WTC11 (cell line): Measurements from ENCODE around the gene EXOSC6. TPM values are rescaled to one million over a fixed set of nuclear protein-coding genes. Genes with fewer than 3 reads are reported as not detected.
"Not testable (repeated sequence)": the region's sequence is repeated elsewhere in the genome, so short reads cannot be mapped to it uniquely, and the experiment has no call there.

Experiments used
- ATAC-seq: fragments of 200-7000 bp; cut with Tn5 transposase; 2 replicates; pipeline ENCODE4 v1.10.0; 2021; ENCODE audit warnings: mild to moderate bottlenecking, moderate library complexity
- CTCF ChIA-PET: fragments of 300-600 bp; sonication (Branson Sonifier 250); formaldehyde crosslinking; loops from one replicate; lab custom pipeline; 2021; ENCODE audit warnings: antibody characterized with exemption; lab: Charles Lee
- POLR2A ChIA-PET: fragments of 350-600 bp; sonication (Branson Sonifier 250); formaldehyde crosslinking; loops from one replicate; lab custom pipeline; 2021; ENCODE audit warnings: antibody characterized with exemption; lab: Charles Lee
- DNase-seq: peaks from one replicate; pipeline ENCODE4 v3.0.0; 2021; ENCODE audit warnings: low spot score
- H3K27ac Mint-ChIP-seq: 2 replicates; pipeline ENCODE4 v1.8.0; 2021; ENCODE audit warnings: mixed read lengths
- H3K27me3 Mint-ChIP-seq: 2 replicates; pipeline ENCODE4 v1.8.0; 2021; ENCODE audit warnings: low read depth, mild to moderate bottlenecking, moderate library complexity, mixed read lengths
- H3K36me3 Mint-ChIP-seq: 2 replicates; pipeline ENCODE4 v1.8.0; 2021; ENCODE audit warnings: mixed read lengths
- H3K4me1 Mint-ChIP-seq: 2 replicates; pipeline ENCODE4 v1.8.0; 2022; ENCODE audit warnings: mixed read lengths
- H3K4me3 Mint-ChIP-seq: 2 replicates; pipeline ENCODE4 v1.8.0; 2021; ENCODE audit warnings: mild to moderate bottlenecking, moderate library complexity, mixed read lengths
- H3K9me3 Mint-ChIP-seq: 2 replicates; pipeline ENCODE4 v1.8.0; 2021; ENCODE audit warnings: mixed read lengths
- AR ChIP-seq: fragments of 250-450 bp; sonication (Bioruptor Pico); IDR thresholded peaks from 2 replicates; pipeline ENCODE4 v1.9.0; 2021; ENCODE audit warnings: mild to moderate bottlenecking
- ARID4B ChIP-seq: sonication (generic); formaldehyde crosslinking; IDR thresholded peaks from 2 replicates; pipeline ENCODE4 v1.8.0; 2023; ENCODE audit warnings: missing genetic modification reagents, mild to moderate bottlenecking, borderline replicate concordance
- ATF1 ChIP-seq: sonication (generic); formaldehyde crosslinking; IDR thresholded peaks from 2 replicates; pipeline ENCODE4 v1.8.1; 2023; ENCODE audit warnings: mild to moderate bottlenecking, moderate library complexity, missing genetic modification reagents
- E2F4 ChIP-seq: sonication (generic); formaldehyde crosslinking; IDR thresholded peaks from 2 replicates; pipeline ENCODE4 v1.8.1; 2022; ENCODE audit warnings: low read depth, mild to moderate bottlenecking, moderate library complexity, missing genetic modification reagents, borderline replicate concordance
- ELF4 ChIP-seq: sonication (generic); formaldehyde crosslinking; IDR thresholded peaks from 2 replicates; pipeline ENCODE4 v1.8.1; 2022; ENCODE audit warnings: low read depth, mild to moderate bottlenecking, moderate library complexity, missing genetic modification reagents
- EMX1 ChIP-seq: fragments of 250-450 bp; sonication (Bioruptor Pico); IDR thresholded peaks from 2 replicates; pipeline ENCODE4 v1.8.0; 2021; ENCODE audit warnings: mild to moderate bottlenecking
- ESRRA ChIP-seq: sonication (generic); formaldehyde crosslinking; IDR thresholded peaks from 2 replicates; pipeline ENCODE4 v1.8.1; 2022; ENCODE audit warnings: mild to moderate bottlenecking, missing genetic modification reagents, borderline replicate concordance
- ETV6 ChIP-seq: sonication (generic); formaldehyde crosslinking; IDR thresholded peaks from 2 replicates; pipeline ENCODE4 v1.8.1; 2022; ENCODE audit warnings: mild to moderate bottlenecking, missing genetic modification reagents
- GABPB1 ChIP-seq: sonication (generic); formaldehyde crosslinking; IDR thresholded peaks from 2 replicates; pipeline ENCODE4 v1.8.1; 2023; ENCODE audit warnings: mild to moderate bottlenecking, missing genetic modification reagents
- GRHL2 ChIP-seq: fragments of 250-450 bp; sonication (Bioruptor Pico); IDR thresholded peaks from 2 replicates; pipeline ENCODE4 v1.8.0; 2022; ENCODE audit warnings: mild to moderate bottlenecking, moderate library complexity; ENCODE audit not compliant: insufficient replicate concordance, severe bottlenecking
- MLX ChIP-seq: sonication (generic); formaldehyde crosslinking; IDR thresholded peaks from 2 replicates; pipeline ENCODE4 v1.8.1; 2023; ENCODE audit warnings: mild to moderate bottlenecking, missing genetic modification reagents, moderate library complexity
- NFE2L1 ChIP-seq: sonication (generic); formaldehyde crosslinking; IDR thresholded peaks from 2 replicates; pipeline ENCODE4 v1.8.1; 2023; ENCODE audit warnings: missing genetic modification reagents
- NR1H2 ChIP-seq: sonication (generic); formaldehyde crosslinking; IDR thresholded peaks from 2 replicates; pipeline ENCODE4 v1.9.0; 2021; ENCODE audit warnings: mild to moderate bottlenecking, moderate library complexity, missing genetic modification reagents
- RELA ChIP-seq: sonication (generic); formaldehyde crosslinking; IDR thresholded peaks from 2 replicates; pipeline ENCODE4 v1.8.1; 2022; ENCODE audit warnings: missing genetic modification reagents, mild to moderate bottlenecking, borderline replicate concordance
- SMAD4 ChIP-seq: sonication (generic); formaldehyde crosslinking; IDR thresholded peaks from 2 replicates; pipeline ENCODE4 v1.8.0; 2022; ENCODE audit warnings: mild to moderate bottlenecking, missing genetic modification reagents
- SP1 ChIP-seq: sonication (generic); formaldehyde crosslinking; conservative IDR thresholded peaks from 2 replicates; pipeline ENCODE4 v1.8.1; 2022; ENCODE audit warnings: missing genetic modification reagents
- USF2 ChIP-seq: sonication (generic); formaldehyde crosslinking; IDR thresholded peaks from 2 replicates; pipeline ENCODE4 v1.8.1; 2023; ENCODE audit warnings: mild to moderate bottlenecking, missing genetic modification reagents, moderate library complexity
- ZNF263 ChIP-seq: sonication (generic); formaldehyde crosslinking; IDR thresholded peaks from 2 replicates; pipeline ENCODE4 v1.8.1; 2022; ENCODE audit warnings: low read depth, mild to moderate bottlenecking, moderate library complexity, missing genetic modification reagents
- ZNF281 ChIP-seq: sonication (generic); formaldehyde crosslinking; IDR thresholded peaks from 2 replicates; pipeline ENCODE4 v1.8.0; 2023; ENCODE audit warnings: mild to moderate bottlenecking, missing genetic modification reagents
- ZNF671 ChIP-seq: fragments of 250-450 bp; sonication (Bioruptor Pico); IDR thresholded peaks from 2 replicates; pipeline ENCODE4 v1.8.0; 2021; ENCODE audit warnings: mild to moderate bottlenecking
- total RNA-seq: library from RNA; stranded (reverse); gene quantifications from 3 replicates; pipeline ENCODE4 v1.2.3, GENCODE V29; 2021

Gene EXOSC6
- total RNA-seq, 1 experiment from 2014 or later: 27.3 TPM

- POLR2A ChIA-PET: no interaction called here
- no peak overlapping the region for H3K27ac Mint-ChIP-seq
- H3K4me1 Mint-ChIP-seq: no peaks in the 10 kb centered on the region
- DNase-seq (no peak), ATAC-seq (no peak)
- TF ChIP-seq ZNF263 (CRISPR knock-in tag) (no peak), ESRRA (no peak), GABPB1 (CRISPR knock-in tag) (no peak), ZNF671 (no peak), ELF4 (CRISPR knock-in tag) (no peak), ATF1 (CRISPR knock-in tag) (no peak), ZNF281 (CRISPR knock-in tag) (no peak), SP1 (no peak), NFE2L1 (CRISPR knock-in tag) (no peak), ETV6 (CRISPR knock-in tag) (no peak), E2F4 (CRISPR knock-in tag) (no peak), SMAD4 (no peak), NR1H2 (no peak), MLX (no peak), GRHL2 (CRISPR knock-in tag) (no peak), USF2 (CRISPR knock-in tag) (no peak), EMX1 (CRISPR knock-in tag) (no peak), RELA (CRISPR knock-in tag) (no peak), AR (CRISPR knock-in tag) (no peak), ARID4B (CRISPR knock-in tag) (no peak)
- H3K9me3 Mint-ChIP-seq: no peaks in the 10 kb centered on the region
- no peaks in the 10 kb centered on the region for H3K27me3 Mint-ChIP-seq
- CTCF ChIA-PET: interaction anchor here (3.1 kb wide), 1 partner anchor 16 kb away, joined by 19 read pairs; no protein-coding TSS in a partner anchor
- no peak overlapping the region for H3K4me3 Mint-ChIP-seq
- peaks cover 81% of the 10 kb centered on the region for H3K36me3 Mint-ChIP-seq
Measured at GRCh38 chr16:70269471-70269870, 17.7 kb upstream of the EXOSC6 start.

- POLR2A ChIA-PET: interaction anchor here (0.9 to 1.2 kb wide), 2 partner anchors 17 to 21 kb away, joined by 3 read pairs; partner anchors contain the start of gene AARS1
- H3K27me3 Mint-ChIP-seq, ATAC-seq, H3K4me1 Mint-ChIP-seq, H3K4me3 Mint-ChIP-seq, H3K9me3 Mint-ChIP-seq, DNase-seq: not testable (repeated sequence)
- Mint-ChIP-seq H3K27ac (peak overlapping the region; percentile 63), H3K36me3 (peaks cover 79% of the 10 kb centered on the region)
- CTCF ChIA-PET: interaction anchor here (0.6 to 3.1 kb wide), 14 partner anchors 10 to 306 kb away, joined by 3 to 19 read pairs (median 4); partner anchors contain the start of gene EXOSC6
Measured at GRCh38 chr16:70267922-70268321, 16.2 kb upstream of the EXOSC6 start.
